Muscle layer of duodenum (tissue), 2 donors: Measurements from ENCODE around the gene LRRK2.

ENCODE experiments used
- H3K27ac ChIP-seq: one replicate; pipeline ENCODE4 v1.7.0; 2013; ENCODE audit warnings: mild to moderate bottlenecking, low read length
- H3K27me3 ChIP-seq: one replicate; pipeline ENCODE4 v1.7.0; 2013; ENCODE audit warnings: low read depth, mild to moderate bottlenecking, control low read depth, low read length
- H3K36me3 ChIP-seq, 2 donors: one replicate each; pipeline ENCODE4 v1.7.0; 2013; ENCODE audit warnings: low read length in 2 of 2, control low read depth in 1 of 2, mild to moderate bottlenecking in 1 of 2; ENCODE audit not compliant: insufficient read depth in 2 of 2, control insufficient read depth in 1 of 2
- H3K4me1 ChIP-seq, 2 donors: one replicate each; pipeline ENCODE4 v1.7.0; 2013; ENCODE audit warnings: low read length in 2 of 2, mild to moderate bottlenecking in 2 of 2, control low read depth in 1 of 2, moderate library complexity in 1 of 2; ENCODE audit not compliant: insufficient read depth in 2 of 2, control insufficient read depth in 1 of 2
- H3K4me3 ChIP-seq, 2 donors: one replicate each; pipeline ENCODE4 v1.7.0; 2013; ENCODE audit warnings: low read length in 2 of 2, low read depth in 1 of 2, mild to moderate bottlenecking in 1 of 2
- H3K9me3 ChIP-seq, 2 donors: one replicate each; pipeline ENCODE4 v1.7.0; 2013; ENCODE audit warnings: low read length in 2 of 2, control low read depth in 1 of 2, mild to moderate bottlenecking in 1 of 2; ENCODE audit not compliant: control insufficient read depth in 1 of 2
- donor health status: healthy.

The LRRK2 gene

DNA sequence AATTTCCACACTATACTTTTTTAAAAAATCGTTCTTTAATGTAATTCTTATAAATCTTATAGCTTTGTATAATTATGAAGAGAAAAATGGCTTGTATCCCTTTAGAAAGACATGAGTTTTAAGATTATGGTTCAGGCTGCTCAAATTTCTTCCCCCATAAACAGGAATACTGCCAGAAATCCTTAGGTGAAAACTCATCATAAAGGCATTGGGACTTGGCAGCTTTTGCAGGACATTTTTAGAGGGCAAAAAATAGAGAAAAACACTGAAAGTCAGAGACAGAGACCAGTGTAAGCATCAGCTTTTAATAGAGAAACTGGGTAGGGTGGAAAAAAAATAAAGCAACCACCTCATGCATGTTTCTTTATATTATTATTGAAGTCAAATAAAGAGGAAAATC lies 29.1 kb downstream of the LRRK2 start:
- peaks cover 0 to 45% of the 10 kb centered on the region in 2 donors for H3K36me3 ChIP-seq
- no peaks in the 10 kb centered on the region for H3K9me3 ChIP-seq
- H3K4me3 ChIP-seq = no peak overlapping the region
- H3K27me3 ChIP-seq = no peaks in the 10 kb centered on the region
- no peaks in the 10 kb centered on the region for H3K4me1 ChIP-seq
- no peak overlapping the region for H3K27ac ChIP-seq

DNA sequence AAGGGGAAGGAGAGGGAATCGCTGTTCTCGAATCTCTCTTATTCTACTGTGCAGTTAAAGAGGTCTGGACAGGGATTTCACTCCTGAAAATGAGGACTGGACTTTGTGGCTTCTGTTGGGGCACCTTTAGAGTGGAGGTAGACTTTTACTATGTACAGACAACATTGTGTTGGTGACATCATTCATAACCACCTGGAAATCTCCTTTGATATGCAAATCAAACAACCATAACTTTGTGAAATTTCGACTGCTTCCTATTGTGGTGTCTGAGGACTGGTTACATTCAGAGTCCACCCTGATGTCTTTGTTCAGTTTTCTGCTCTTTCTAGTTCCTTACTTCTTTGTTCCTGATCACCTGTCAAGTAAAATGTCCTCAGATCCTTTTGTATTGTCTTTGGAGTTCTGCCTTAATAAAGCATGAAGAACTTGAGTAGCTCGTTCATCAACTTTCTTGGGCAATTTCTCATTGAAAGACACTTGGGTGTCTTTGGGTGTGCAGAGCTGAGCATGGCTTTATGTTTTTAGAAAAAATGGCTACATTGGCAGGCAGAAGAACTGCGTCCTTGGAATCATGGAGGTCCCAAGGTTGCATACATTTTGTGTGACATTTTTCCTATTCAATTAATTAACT lies 29.8 kb downstream of the LRRK2 start:
- Histone ChIP-seq H3K36me3 (peaks cover 0 to 45% of the 10 kb centered on the region in 2 donors), H3K27ac (no peak overlapping the region), H3K4me3 (no peak overlapping the region), H3K27me3 (no peaks in the 10 kb centered on the region), H3K9me3 (no peaks in the 10 kb centered on the region), H3K4me1 (no peaks in the 10 kb centered on the region)

DNA sequence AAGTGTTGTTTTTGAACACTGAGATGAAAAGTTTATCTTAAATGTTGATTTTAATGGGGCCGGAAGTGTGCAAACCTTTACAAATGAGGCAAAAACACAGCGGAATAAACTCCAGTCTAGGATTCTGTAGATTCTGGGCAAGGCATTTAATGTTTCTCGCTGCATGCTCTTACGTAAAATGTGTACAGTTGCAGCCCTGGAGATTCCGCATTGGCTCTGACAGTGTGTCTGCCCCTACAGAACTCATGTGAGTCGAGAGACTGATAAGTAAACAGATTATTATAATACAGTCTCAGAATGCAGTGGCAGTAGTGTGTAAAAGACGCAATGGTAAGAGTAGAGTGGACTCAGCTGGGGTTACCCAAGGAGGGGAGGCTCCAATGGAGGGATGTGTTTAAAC lies 33.6 kb downstream of the LRRK2 start:
- H3K4me1 ChIP-seq = no peaks in the 10 kb centered on the region
- no peak overlapping the region for H3K27ac ChIP-seq
- no peaks in the 10 kb centered on the region for H3K27me3 ChIP-seq
- H3K9me3 ChIP-seq = no peaks in the 10 kb centered on the region
- H3K4me3 ChIP-seq = no peak overlapping the region
- H3K36me3 ChIP-seq = peaks cover 8 to 29% of the 10 kb centered on the region in 2 donors

- Histone ChIP-seq H3K36me3 (peaks cover 8 to 12% of the 10 kb centered on the region in 2 donors), H3K4me1 (no peaks in the 10 kb centered on the region), H3K9me3 (peaks cover 0 to 4% of the 10 kb centered on the region in 2 donors), H3K27me3 (no peaks in the 10 kb centered on the region), H3K4me3 (no peak overlapping the region), H3K27ac (no peak overlapping the region)
Measured at GRCh38 chr12:40261937-40262336, 37.1 kb downstream of the LRRK2 start.

DNA sequence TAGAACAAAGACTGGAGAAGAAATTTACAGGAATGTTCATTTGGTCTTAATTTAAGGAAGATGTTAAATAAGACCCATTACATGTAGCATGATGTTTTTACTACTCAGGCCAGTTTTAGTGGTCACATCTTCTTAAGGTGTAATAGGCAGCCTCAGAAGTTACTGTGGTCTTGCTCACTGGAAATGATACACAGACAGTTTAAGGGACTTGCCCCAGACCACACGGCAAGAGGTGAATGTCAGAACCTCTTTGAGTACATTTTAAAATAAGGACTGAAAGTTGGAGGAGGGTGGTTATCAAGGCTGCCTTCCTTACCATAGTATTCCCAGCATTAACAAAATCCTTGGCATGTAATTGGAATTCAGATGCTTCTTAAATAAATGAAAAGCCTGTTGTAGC lies 37.9 kb downstream of the LRRK2 start:
- no peak overlapping the region for H3K27ac ChIP-seq
- H3K4me3 ChIP-seq = no peak overlapping the region
- peaks cover 0 to 4% of the 10 kb centered on the region in 2 donors for H3K9me3 ChIP-seq
- peaks cover 8 to 12% of the 10 kb centered on the region in 2 donors for H3K36me3 ChIP-seq
- H3K27me3 ChIP-seq = no peaks in the 10 kb centered on the region
- H3K4me1 ChIP-seq = no peaks in the 10 kb centered on the region

GRCh38 chr12:40263616-40264409 lies 39.0 kb downstream of the LRRK2 start:
- no peaks in the 10 kb centered on the region for H3K27me3 ChIP-seq
- H3K27ac ChIP-seq = no peak overlapping the region
- H3K36me3 ChIP-seq = peaks cover 8 to 9% of the 10 kb centered on the region in 2 donors
- no peaks in the 10 kb centered on the region for H3K4me1 ChIP-seq
- H3K9me3 ChIP-seq = peaks cover 0 to 4% of the 10 kb centered on the region in 2 donors
- H3K4me3 ChIP-seq = no peak overlapping the region

- Histone ChIP-seq H3K27ac (no peak overlapping the region), H3K9me3 (no peaks in the 10 kb centered on the region), H3K4me1 (no peaks in the 10 kb centered on the region), H3K4me3 (no peak overlapping the region), H3K36me3 (peaks cover 0 to 12% of the 10 kb centered on the region in 2 donors), H3K27me3 (no peaks in the 10 kb centered on the region)
Measured at GRCh38 chr12:40271981-40272664, 47.3 kb downstream of the LRRK2 start.

DNA sequence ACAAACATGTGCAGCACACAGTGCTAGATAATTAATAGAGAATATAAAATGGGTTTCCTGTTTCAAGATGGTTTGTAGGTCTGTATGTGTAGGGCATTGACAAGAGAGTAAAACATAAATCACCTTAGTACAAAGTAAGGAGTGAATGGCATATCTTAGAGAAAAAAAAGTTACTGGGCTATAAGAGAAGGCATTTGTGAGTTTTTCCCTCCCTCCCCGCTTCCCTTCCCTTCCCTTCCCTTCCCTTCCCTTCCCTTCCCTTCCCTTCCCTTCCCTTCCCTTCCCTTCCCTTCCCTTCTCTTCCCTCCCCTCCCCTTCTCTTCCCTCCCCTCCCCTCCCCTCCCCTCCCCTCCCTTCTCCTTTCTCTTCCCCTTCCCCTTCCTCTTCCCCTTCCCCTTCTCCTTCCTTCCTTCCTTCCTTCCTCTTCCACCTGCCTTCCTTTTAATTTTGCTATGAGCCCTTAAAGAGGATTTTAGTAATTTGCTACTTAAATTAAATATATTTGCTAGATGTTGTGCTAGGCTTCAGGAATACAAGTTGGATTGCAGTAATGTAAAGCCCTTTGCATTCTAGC lies 57.1 kb downstream of the LRRK2 start:
- no peak overlapping the region for H3K4me3 ChIP-seq
- peaks cover 6 to 31% of the 10 kb centered on the region in 2 donors for H3K36me3 ChIP-seq
- no peaks in the 10 kb centered on the region for H3K4me1 ChIP-seq
- no peaks in the 10 kb centered on the region for H3K9me3 ChIP-seq
- H3K27ac ChIP-seq = no peak overlapping the region
- no peaks in the 10 kb centered on the region for H3K27me3 ChIP-seq

DNA sequence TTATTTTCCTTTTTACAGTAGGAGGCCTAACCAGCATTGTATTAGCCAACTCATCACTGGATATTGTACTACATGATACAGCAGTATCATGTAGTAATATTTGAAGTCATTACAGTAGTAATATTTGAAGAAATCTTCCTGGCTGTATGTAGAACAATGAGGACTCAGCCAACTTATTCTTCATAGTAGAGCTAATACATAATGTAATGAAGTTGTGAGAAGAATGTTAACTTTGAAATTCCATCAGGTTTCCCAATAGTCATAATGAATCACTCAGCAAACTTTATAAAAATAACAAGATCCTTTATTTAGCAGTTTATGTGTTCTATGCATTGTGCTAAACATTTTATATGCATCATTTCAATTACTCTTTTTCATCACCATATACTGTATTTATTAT lies 61.8 kb downstream of the LRRK2 start:
- Histone ChIP-seq H3K36me3 (peaks cover 16 to 36% of the 10 kb centered on the region in 2 donors), H3K27me3 (no peaks in the 10 kb centered on the region), H3K4me1 (no peaks in the 10 kb centered on the region), H3K9me3 (peaks cover 0 to 6% of the 10 kb centered on the region in 2 donors), H3K27ac (no peak overlapping the region), H3K4me3 (no peak overlapping the region)

DNA sequence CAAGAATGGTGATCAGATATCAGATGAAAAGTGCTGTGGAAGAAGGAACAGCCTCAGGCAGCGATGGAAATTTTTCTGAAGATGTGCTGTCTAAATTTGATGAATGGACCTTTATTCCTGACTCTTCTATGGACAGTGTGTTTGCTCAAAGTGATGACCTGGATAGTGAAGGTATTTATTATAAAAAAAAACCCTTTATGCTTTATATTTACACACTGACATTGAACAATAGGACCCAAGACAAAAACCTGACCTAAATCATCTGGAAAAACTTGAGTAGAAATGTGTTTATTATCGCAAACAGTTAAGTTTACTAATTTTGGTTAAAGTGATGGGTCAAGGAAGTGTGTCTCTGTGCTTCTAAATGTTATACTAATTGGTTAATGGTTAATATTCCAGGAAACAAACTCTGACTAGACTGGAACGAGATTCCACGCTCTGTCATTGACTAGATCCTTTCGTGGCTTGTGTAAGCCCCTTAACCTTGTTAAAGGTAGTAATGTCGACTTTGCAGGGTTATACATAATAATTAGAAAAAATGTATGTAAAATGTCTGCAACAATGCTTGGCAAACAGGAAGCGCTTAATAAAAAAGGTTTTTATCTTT lies 62.7 kb downstream of the LRRK2 start:
- H3K9me3 ChIP-seq = peaks cover 0 to 6% of the 10 kb centered on the region in 2 donors
- H3K36me3 ChIP-seq = peaks cover 16 to 36% of the 10 kb centered on the region in 2 donors

More for the DNA sequence above, 62.7 kb downstream of the LRRK2 start:
- H3K4me3 ChIP-seq = no peak overlapping the region
- H3K4me1 ChIP-seq = no peaks in the 10 kb centered on the region
- H3K27me3 ChIP-seq = no peaks in the 10 kb centered on the region
- H3K27ac ChIP-seq = no peak overlapping the region
